Choroid plexus epithelial cell (primary cell): ENCODE measurements around the gene MYPOP.

Experiments used
- DNase-seq: peaks from one replicate; pipeline ENCODE4 v3.0.0-alpha.2; 2010; ENCODE audit warnings: low read depth
- H3K4me3 ChIP-seq: 2 replicates; pipeline ENCODE4 v1.5.1; 2011; ENCODE audit warnings: low read depth, mild to moderate bottlenecking, control low read depth, low read length, moderate library complexity
- TF ChIP-seq, protein P1 (sequence below): conservative IDR thresholded peaks from 2 replicates; pipeline ENCODE4 v1.5.1; 2011; ENCODE audit warnings: low read depth, mild to moderate bottlenecking, control low read depth, inconsistent platforms, low read length, moderate library complexity

Gene MYPOP

GRCh38 chr19:45934551-45935230 lies 32.3 kb upstream of the MYPOP start:
- H3K4me3 ChIP-seq, result no peak overlapping the region
- TF ChIP-seq, protein P1, sequence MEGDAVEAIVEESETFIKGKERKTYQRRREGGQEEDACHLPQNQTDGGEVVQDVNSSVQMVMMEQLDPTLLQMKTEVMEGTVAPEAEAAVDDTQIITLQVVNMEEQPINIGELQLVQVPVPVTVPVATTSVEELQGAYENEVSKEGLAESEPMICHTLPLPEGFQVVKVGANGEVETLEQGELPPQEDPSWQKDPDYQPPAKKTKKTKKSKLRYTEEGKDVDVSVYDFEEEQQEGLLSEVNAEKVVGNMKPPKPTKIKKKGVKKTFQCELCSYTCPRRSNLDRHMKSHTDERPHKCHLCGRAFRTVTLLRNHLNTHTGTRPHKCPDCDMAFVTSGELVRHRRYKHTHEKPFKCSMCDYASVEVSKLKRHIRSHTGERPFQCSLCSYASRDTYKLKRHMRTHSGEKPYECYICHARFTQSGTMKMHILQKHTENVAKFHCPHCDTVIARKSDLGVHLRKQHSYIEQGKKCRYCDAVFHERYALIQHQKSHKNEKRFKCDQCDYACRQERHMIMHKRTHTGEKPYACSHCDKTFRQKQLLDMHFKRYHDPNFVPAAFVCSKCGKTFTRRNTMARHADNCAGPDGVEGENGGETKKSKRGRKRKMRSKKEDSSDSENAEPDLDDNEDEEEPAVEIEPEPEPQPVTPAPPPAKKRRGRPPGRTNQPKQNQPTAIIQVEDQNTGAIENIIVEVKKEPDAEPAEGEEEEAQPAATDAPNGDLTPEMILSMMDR, result no peak
- DNase-seq, result no peak

DNA sequence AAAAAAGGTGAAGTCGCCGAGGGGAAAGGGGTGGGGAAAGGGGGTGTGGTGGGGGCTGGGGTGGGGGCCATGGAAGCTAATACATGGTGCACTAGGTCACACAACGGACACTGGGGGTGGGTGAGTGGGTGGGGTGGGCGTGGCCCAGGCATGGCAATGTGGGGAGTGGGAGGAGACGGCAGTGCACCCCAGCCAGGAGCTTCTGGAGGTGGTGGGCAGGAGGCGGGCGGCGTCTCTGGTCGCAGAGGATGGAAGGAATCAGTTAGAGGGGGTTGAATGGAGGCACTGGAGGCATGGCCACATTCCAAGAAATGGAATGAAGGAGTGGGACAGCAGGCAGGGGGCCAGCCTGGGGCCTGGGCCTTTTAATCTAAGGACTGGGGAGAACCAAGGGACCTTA lies 31.3 kb upstream of the MYPOP start:
- no peak for DNase-seq
- TF ChIP-seq, protein P1, result no peak
- no peak overlapping the region for H3K4me3 ChIP-seq

GRCh38 chr19:45931055-45931454 lies 28.6 kb upstream of the MYPOP start:
- TF ChIP-seq, protein P1, result peak; percentile 8
- no peak for DNase-seq
- no peak overlapping the region for H3K4me3 ChIP-seq

- TF ChIP-seq, protein P1, result no peak
- H3K4me3 ChIP-seq, result no peak overlapping the region
- no peak for DNase-seq
These were observed 26.8 kb upstream of the MYPOP start for GRCh38 chr19:45929247-45929646.

DNA sequence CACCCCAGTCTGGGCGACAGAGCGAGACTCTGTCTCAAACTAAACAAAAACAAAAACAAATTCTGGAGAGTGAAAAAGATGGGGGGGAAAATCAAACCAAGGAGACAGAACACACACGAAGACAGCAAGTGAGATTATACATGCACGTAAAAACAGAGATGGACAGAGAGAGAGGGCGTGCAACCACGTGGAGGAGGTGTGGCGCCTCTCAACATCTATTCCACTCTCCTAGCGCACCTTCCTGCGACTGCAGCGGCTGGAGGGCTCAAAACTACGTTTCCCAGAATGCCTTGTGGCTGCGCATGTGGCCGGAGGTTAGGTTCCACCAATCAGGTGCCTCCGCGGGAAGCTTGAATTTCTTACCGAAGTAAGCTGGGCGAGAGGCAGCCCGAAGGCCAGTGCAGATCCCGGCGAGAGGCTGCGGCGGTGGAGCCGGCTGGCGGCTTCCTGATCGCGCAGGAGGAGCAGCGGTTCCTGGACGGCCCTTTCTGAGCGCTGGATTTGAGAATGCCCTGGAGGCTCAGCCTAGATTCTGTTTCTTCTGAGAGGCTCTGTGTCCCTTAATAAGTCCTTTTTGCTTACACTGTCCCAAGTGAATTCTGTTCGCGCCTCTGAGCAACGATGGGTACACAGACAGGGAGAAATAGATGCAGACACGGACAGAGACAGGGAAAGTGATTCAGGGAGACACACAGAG lies 25.3 kb upstream of the MYPOP start:
- TF ChIP-seq, protein P1, result no peak
- DNase-seq, result peak; percentile 90
- no peak overlapping the region for H3K4me3 ChIP-seq

- no peak for DNase-seq
- H3K4me3 ChIP-seq, result no peak overlapping the region
- TF ChIP-seq, protein P1, result no peak
These were observed 22.6 kb upstream of the MYPOP start for GRCh38 chr19:45924891-45925447.

GRCh38 chr19:45922281-45922680 lies 19.9 kb upstream of the MYPOP start:
- TF ChIP-seq, protein P1, result peak; percentile 40
- H3K4me3 ChIP-seq, result no peak overlapping the region
- DNase-seq, result no peak
